HepG2 (cell line): Measurements from ENCODE around the gene VWA1. TPM values are rescaled to one million over a fixed set of nuclear protein-coding genes. Genes with fewer than 3 reads are reported as not detected.

ENCODE experiments used
- ARHGAP35 ChIP-seq: sonication (generic); formaldehyde crosslinking; IDR thresholded peaks from 2 replicates; pipeline ENCODE4 v1.9.0; 2022; ENCODE audit warnings: mild to moderate bottlenecking, inconsistent platforms, moderate library complexity, missing genetic modification reagents, borderline replicate concordance
- BCL6 ChIP-seq: IDR thresholded peaks from 2 replicates; pipeline ENCODE4 v1.6.1; 2016; ENCODE audit warnings: missing genetic modification reagents, missing compliant biosample characterization
- CENPX ChIP-seq: sonication (generic); formaldehyde crosslinking; IDR thresholded peaks from 2 replicates; pipeline ENCODE4 v1.9.0; 2021; ENCODE audit warnings: mild to moderate bottlenecking, missing genetic modification reagents, moderate library complexity
- ELF3 ChIP-seq: IDR thresholded peaks from 2 replicates; pipeline ENCODE4 v1.6.1; 2016; ENCODE audit warnings: missing genetic modification reagents, missing compliant biosample characterization
- FOXM1 ChIP-seq: sonication (generic); formaldehyde crosslinking; IDR thresholded peaks from 2 replicates; pipeline ENCODE4 v1.5.0; 2020; ENCODE audit warnings: missing genetic modification reagents
- GABPB1 ChIP-seq: IDR thresholded peaks from 2 replicates; pipeline ENCODE4 v1.6.1; 2016; ENCODE audit warnings: mild to moderate bottlenecking, missing genetic modification reagents, moderate library complexity, missing compliant biosample characterization
- MAZ ChIP-seq, 2 experiments: sonication (generic) in 1 of 2; formaldehyde crosslinking in 1 of 2; IDR thresholded peaks; 2 replicates each; pipeline versions ENCODE4 v1.5.0 to v1.6.1; 2012 to 2020; ENCODE audit warnings: low read depth in 2 of 2, mild to moderate bottlenecking in 2 of 2, borderline replicate concordance in 1 of 2, improper control_type of control experiment in 1 of 2, low read length in 1 of 2, missing genetic modification reagents in 1 of 2, moderate library complexity in 1 of 2
- NCOA5 ChIP-seq: sonication (generic); formaldehyde crosslinking; IDR thresholded peaks from 2 replicates; pipeline ENCODE4 v1.4.0; 2020; ENCODE audit warnings: missing genetic modification reagents
- NFKB2 ChIP-seq: sonication (generic); formaldehyde crosslinking; IDR thresholded peaks from 2 replicates; pipeline ENCODE4 v1.4.0; 2020; ENCODE audit warnings: missing genetic modification reagents, borderline replicate concordance
- RNF2 ChIP-seq: fragments of 450-650 bp; conservative IDR thresholded peaks from 2 replicates; pipeline ENCODE4 v1.6.1; 2016; ENCODE audit warnings: low read depth
- TAF15 ChIP-seq: fragments of 200-400 bp; formaldehyde crosslinking; IDR thresholded peaks from one replicate; pipeline ENCODE4 v1.6.1; 2018; ENCODE audit warnings: mild to moderate bottlenecking, low read depth, low read length; ENCODE audit not compliant: poor library complexity, severe bottlenecking
- TBX2 ChIP-seq: sonication (generic); formaldehyde crosslinking; IDR thresholded peaks from 2 replicates; pipeline ENCODE4 v1.5.0; 2020; ENCODE audit warnings: missing genetic modification reagents, mild to moderate bottlenecking, borderline replicate concordance
- ZFP82 ChIP-seq: sonication (generic); formaldehyde crosslinking; IDR thresholded peaks from 2 replicates; pipeline ENCODE4 v1.5.1; 2020; ENCODE audit warnings: mild to moderate bottlenecking, missing genetic modification reagents, borderline replicate concordance
- ZMAT3 ChIP-seq: sonication (generic); formaldehyde crosslinking; conservative IDR thresholded peaks from 2 replicates; pipeline ENCODE4 v1.7.0; 2021; ENCODE audit warnings: missing genetic modification reagents
- ZMYM3 ChIP-seq: sonication (generic); formaldehyde crosslinking; IDR thresholded peaks from 2 replicates; pipeline ENCODE4 v1.5.1; 2020; ENCODE audit warnings: mild to moderate bottlenecking, missing genetic modification reagents
- ZNF335 ChIP-seq: sonication (generic); formaldehyde crosslinking; IDR thresholded peaks from 2 replicates; pipeline ENCODE4 v1.4.0; 2020; ENCODE audit warnings: missing genetic modification reagents
- ZNF33B ChIP-seq: sonication (generic); formaldehyde crosslinking; IDR thresholded peaks from 2 replicates; pipeline ENCODE4 v1.5.1; 2020; ENCODE audit warnings: mild to moderate bottlenecking, missing genetic modification reagents
- ZNF615 ChIP-seq: sonication (generic); formaldehyde crosslinking; IDR thresholded peaks from 2 replicates; pipeline ENCODE4 v1.5.0; 2020; ENCODE audit warnings: mild to moderate bottlenecking, missing genetic modification reagents, borderline replicate concordance
- ZNF720 ChIP-seq: sonication (generic); formaldehyde crosslinking; IDR thresholded peaks from 2 replicates; pipeline ENCODE4 v1.4.0; 2020; ENCODE audit warnings: missing genetic modification reagents
- ZNF792 ChIP-seq: IDR thresholded peaks from 2 replicates; pipeline ENCODE4 v1.6.1; 2016
- ZNF879 ChIP-seq: sonication (generic); formaldehyde crosslinking; IDR thresholded peaks from 2 replicates; pipeline ENCODE4 v1.8.1; 2023; ENCODE audit warnings: missing genetic modification reagents
- polyA plus RNA-seq, 8 experiments: library from polyadenylated mRNA; depleted of rRNA in 3 of 8; stranded (reverse) in 7 of 8; unstranded in 1 of 8; fragments of >200 nt; fragmentation: Illumina TruSeq in 4 of 8; extraction: Trizol in 4 of 8; gene quantifications; 2 replicates each; pipeline versions ENCODE4 v1.2.1 to v1.2.3, GENCODE V29; 2011 to 2016; ENCODE audit warnings: low read depth in 4 of 8, missing spikeins in 1 of 8, mixed read lengths in 1 of 8; ENCODE audit not compliant: insufficient read depth in 1 of 8
- total RNA-seq, 5 experiments: library from RNA; depleted of rRNA; stranded (reverse); fragments of >200 nt; fragmentation: Illumina TruSeq; extraction: Trizol; gene quantifications; 2 replicates each; pipeline ENCODE4 v1.2.3, GENCODE V29; 2016; ENCODE audit warnings: low read depth in 1 of 5
- TF ChIP-seq, protein P1 (sequence below): sonication (generic); formaldehyde crosslinking; IDR thresholded peaks from 2 replicates; pipeline ENCODE4 v1.4.0; 2020; ENCODE audit warnings: missing genetic modification reagents, mild to moderate bottlenecking, borderline replicate concordance
- TF ChIP-seq, protein P2 (sequence below): IDR thresholded peaks from 2 replicates; pipeline ENCODE4 v1.6.1; 2016; ENCODE audit warnings: missing biosample characterization, missing genetic modification reagents, low read depth
- TF ChIP-seq, protein P3 (sequence below): sonication (generic); formaldehyde crosslinking; IDR thresholded peaks from 2 replicates; pipeline ENCODE4 v1.5.0; 2020; ENCODE audit warnings: mild to moderate bottlenecking, missing genetic modification reagents
- TF ChIP-seq, protein P4 (sequence below): sonication (generic); formaldehyde crosslinking; IDR thresholded peaks from 2 replicates; pipeline ENCODE4 v1.4.0; 2020; ENCODE audit warnings: mild to moderate bottlenecking, missing genetic modification reagents

Gene VWA1
- total and polyA plus RNA-seq, 2 of the 13 experiments (the other 11 are each of a cell fraction or from before 2014, with no cell fraction given), result 40.9 to 57.5 TPM

DNA sequence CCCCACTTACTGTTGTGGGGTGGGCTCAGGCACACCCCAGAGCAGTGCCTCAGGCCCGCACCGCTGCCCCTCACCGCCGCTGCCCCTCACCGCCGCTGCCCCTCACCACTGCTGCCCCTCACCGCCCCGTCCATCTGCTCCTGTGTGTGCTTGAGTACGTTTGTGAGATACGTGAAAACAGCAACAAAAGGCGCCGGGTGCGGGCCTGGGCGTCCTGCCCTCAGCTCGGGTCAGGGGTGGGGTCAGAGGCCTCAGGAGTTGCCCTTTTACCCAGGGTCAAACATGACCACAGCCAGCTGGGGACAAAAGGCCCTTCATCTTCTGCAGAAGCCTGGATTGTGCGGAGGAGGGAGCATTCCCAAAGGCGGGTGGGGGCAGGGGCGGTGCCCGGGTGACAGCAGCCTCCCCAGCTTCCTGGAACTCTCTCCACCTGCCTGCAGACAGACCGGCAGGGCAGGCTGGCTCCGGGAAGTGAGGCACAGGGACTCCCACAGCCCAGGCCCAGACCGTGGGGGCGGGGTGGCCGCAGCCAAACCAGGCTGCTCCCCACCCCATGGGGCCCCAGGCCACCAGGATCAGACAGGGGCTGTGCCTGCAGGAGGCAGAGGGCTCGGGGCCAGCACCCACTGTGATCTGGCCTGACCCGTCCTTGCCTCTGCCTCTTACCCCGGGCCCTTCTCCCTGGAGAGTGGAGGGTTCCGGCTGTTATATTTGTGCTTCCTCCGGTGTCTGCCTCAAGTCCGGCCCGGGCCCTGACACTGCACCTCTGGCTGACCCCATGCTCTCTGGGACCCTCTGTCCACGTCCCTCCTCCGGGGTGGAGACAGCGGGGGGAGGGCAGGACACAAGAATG, 2.3 kb upstream of the VWA1 start (continued):
- TF ChIP-seq, protein P1, sequence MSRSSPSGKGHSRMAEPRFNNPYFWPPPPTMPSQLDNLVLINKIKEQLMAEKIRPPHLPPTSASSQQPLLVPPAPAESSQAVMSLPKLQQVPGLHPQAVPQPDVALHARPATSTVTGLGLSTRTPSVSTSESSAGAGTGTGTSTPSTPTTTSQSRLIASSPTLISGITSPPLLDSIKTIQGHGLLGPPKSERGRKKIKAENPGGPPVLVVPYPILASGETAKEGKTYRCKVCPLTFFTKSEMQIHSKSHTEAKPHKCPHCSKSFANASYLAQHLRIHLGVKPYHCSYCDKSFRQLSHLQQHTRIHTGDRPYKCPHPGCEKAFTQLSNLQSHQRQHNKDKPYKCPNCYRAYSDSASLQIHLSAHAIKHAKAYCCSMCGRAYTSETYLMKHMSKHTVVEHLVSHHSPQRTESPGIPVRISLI (CRISPR knock-in tag), result 0 out of 2 replicates have a peak, but pooled peaks have one; percentile 18
- TF ChIP-seq GABPB1 (CRISPR knock-in tag), result peak; percentile 84
- no peak for TF ChIP-seq NFKB2
- TF ChIP-seq RNF2, result no peak
- TF ChIP-seq NCOA5 (CRISPR knock-in tag), result no peak
- TF ChIP-seq FOXM1 (CRISPR knock-in tag), result no peak
- TF ChIP-seq ZNF33B (CRISPR knock-in tag), result no peak
- TF ChIP-seq ZNF615 (CRISPR knock-in tag), result peak; percentile 94; the same call in 1 of the 2 replicates
- TF ChIP-seq CENPX, result no peak
- TF ChIP-seq, protein P2, sequence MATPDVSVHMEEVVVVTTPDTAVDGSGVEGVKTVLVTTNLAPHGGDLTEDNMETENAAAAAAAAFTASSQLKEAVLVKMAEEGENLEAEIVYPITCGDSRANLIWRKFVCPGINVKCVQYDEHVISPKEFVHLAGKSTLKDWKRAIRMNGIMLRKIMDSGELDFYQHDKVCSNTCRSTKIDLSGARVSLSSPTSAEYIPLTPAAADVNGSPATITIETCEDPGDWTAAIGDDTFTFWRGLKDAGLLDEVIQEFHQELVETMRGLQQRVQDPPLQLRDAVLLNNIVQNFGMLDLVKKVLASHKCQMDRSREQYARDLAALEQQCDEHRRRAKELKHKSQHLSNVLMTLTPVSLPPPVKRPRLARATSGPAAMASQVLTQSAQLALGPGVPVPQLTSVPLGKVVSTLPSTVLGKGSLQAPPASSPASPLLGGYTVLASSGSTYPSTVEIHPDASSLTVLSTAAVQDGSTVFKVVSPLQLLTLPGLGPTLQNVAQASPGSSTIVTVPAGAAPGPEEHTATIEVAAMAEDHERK (CRISPR knock-in tag), result no peak
- TF ChIP-seq ZMAT3 (CRISPR knock-in tag), result 0 out of 2 replicates have a peak, but pooled peaks have one; percentile 5
- TF ChIP-seq, protein P3, sequence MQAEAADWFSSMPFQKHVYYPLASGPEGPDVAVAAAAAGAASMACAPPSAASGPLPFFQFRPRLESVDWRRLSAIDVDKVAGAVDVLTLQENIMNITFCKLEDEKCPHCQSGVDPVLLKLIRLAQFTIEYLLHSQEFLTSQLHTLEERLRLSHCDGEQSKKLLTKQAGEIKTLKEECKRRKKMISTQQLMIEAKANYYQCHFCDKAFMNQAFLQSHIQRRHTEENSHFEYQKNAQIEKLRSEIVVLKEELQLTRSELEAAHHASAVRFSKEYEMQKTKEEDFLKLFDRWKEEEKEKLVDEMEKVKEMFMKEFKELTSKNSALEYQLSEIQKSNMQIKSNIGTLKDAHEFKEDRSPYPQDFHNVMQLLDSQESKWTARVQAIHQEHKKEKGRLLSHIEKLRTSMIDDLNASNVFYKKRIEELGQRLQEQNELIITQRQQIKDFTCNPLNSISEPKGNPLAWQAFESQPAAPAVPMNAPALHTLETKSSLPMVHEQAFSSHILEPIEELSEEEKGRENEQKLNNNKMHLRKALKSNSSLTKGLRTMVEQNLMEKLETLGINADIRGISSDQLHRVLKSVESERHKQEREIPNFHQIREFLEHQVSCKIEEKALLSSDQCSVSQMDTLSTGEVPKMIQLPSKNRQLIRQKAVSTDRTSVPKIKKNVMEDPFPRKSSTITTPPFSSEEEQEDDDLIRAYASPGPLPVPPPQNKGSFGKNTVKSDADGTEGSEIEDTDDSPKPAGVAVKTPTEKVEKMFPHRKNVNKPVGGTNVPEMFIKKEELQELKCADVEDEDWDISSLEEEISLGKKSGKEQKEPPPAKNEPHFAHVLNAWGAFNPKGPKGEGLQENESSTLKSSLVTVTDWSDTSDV, result no peak
- TF ChIP-seq, protein P4, sequence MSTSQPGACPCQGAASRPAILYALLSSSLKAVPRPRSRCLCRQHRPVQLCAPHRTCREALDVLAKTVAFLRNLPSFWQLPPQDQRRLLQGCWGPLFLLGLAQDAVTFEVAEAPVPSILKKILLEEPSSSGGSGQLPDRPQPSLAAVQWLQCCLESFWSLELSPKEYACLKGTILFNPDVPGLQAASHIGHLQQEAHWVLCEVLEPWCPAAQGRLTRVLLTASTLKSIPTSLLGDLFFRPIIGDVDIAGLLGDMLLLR, result no peak
- TF ChIP-seq ZNF720 (CRISPR knock-in tag), result no peak
- no peak for TF ChIP-seq TAF15
- TF ChIP-seq ELF3 (CRISPR knock-in tag), result peak; percentile 96
- TF ChIP-seq ARHGAP35, result no peak
- TF ChIP-seq TBX2 (CRISPR knock-in tag), result peak; percentile 91
- TF ChIP-seq ZNF879 (CRISPR knock-in tag), result no peak
- peak; percentile 97 for TF ChIP-seq MAZ (IDR thresholded peaks at IDR 0.05; ENCODE audit: borderline replicate concordance, low read depth, low read length)
- TF ChIP-seq MAZ (CRISPR knock-in tag; IDR thresholded peaks at IDR 0.05; ENCODE audit: low read depth), result peak; percentile 97
- peak; percentile 88 for TF ChIP-seq BCL6
- peak; percentile 75 for TF ChIP-seq ZNF335 (CRISPR knock-in tag)
- no peak for TF ChIP-seq ZMYM3 (CRISPR knock-in tag)
- TF ChIP-seq ZFP82 (CRISPR knock-in tag), result no peak
- TF ChIP-seq ZNF792, result peak; percentile 90
